ENCODE results near the gene CNNM4. TPM values are rescaled to one million over a fixed set of nuclear protein-coding genes. Genes with fewer than 3 reads are reported as not detected.

CNNM4 gene
- total RNA-seq, 1 donor from 2014 or later = 8.3 TPM

- H3K27ac ChIP-seq = no peak overlapping the region
- H3K36me3 ChIP-seq = peaks cover 0 to 26% of the 10 kb centered on the region in 2 donors
These were observed 46.4 kb downstream of the CNNM4 start for GRCh38 chr2:96807127-96807471.

GRCh38 chr2:96808176-96808837, 47.6 kb downstream of the CNNM4 start:
- TF ChIP-seq POLR2AphosphoS5 (IDR thresholded peaks at IDR 0.05; ENCODE audit: insufficient read depth in 1 of 2, low read depth in 1 of 2) = no peak
- TF ChIP-seq CTCF (IDR thresholded peaks at IDR 0.05) = no peak
- TF ChIP-seq POLR2A (IDR thresholded peaks at IDR 0.05) = no peak
- intact Hi-C loops (cut with DNase I) = no loop called here
- Histone ChIP-seq H3K27ac (no peak overlapping the region), H3K4me3 (no peak overlapping the region), H3K9me3 (no peaks in the 10 kb centered on the region), H3K27me3 (no peaks in the 10 kb centered on the region), H3K36me3 (peaks cover 0 to 17% of the 10 kb centered on the region in 2 donors), H3K4me1 (peaks cover 13% of the 10 kb centered on the region)
- DNase-seq (ENCODE audit: extremely low spot score in 2 of 2) = no peak

More at GRCh38 chr2:96807127-96807471, 46.4 kb downstream of the CNNM4 start:
- no peak overlapping the region for H3K4me3 ChIP-seq
- TF ChIP-seq POLR2AphosphoS5 (IDR thresholded peaks at IDR 0.05; ENCODE audit: insufficient read depth in 1 of 2, low read depth in 1 of 2) (no peak), POLR2A (IDR thresholded peaks at IDR 0.05) (no peak), CTCF (IDR thresholded peaks at IDR 0.05) (no peak)
- intact Hi-C loops (cut with DNase I) = no loop called here
- DNase-seq (ENCODE audit: extremely low spot score in 2 of 2) = no peak
- H3K9me3 ChIP-seq = no peaks in the 10 kb centered on the region
- no peaks in the 10 kb centered on the region for H3K27me3 ChIP-seq
- H3K4me1 ChIP-seq = peaks cover 7% of the 10 kb centered on the region

DNA sequence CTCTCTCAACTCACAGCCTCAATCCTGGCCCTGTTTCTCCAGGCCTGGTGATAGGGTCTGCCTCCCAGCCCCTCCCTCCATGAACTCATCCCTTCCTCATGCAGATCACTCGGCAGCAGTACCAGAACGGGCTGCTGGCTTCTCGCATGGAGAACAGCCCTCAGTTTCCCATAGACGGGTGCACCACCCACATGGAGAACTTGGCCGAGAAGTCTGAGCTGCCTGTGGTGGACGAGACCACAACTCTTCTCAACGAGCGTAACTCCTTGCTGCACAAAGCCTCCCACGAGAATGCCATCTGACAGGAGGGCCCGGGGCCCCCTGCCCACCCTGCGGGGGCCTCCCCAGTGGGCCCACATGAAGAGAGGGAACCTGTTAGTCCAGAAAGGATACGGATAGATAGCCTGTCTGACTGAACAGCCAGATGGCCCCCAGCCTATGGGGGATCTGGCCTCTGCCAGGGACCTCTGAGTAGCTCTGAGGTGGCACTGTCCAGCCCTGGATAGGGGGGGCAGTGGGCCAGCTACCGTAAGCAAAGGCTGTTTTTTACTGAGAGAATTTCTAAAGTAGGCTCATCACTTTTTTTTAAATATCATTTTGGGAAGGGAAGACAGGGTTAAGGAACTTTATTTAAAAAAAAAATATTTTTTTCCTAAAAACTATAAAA, 48.6 kb downstream of the CNNM4 start:
- TF ChIP-seq CTCF (IDR thresholded peaks at IDR 0.05) (no peak), POLR2A (IDR thresholded peaks at IDR 0.05) (no peak), POLR2AphosphoS5 (IDR thresholded peaks at IDR 0.05; ENCODE audit: insufficient read depth in 1 of 2, low read depth in 1 of 2) (no peak)
- H3K27ac ChIP-seq = no peak overlapping the region
- H3K4me1 ChIP-seq = peaks cover 13% of the 10 kb centered on the region
- intact Hi-C loops (cut with DNase I) = no loop called here
- H3K27me3 ChIP-seq = no peaks in the 10 kb centered on the region
- no peak overlapping the region for H3K4me3 ChIP-seq
- peaks cover 0 to 17% of the 10 kb centered on the region in 2 donors for H3K36me3 ChIP-seq
- H3K9me3 ChIP-seq = no peaks in the 10 kb centered on the region
- DNase-seq (ENCODE audit: extremely low spot score in 2 of 2) = no peak

DNA sequence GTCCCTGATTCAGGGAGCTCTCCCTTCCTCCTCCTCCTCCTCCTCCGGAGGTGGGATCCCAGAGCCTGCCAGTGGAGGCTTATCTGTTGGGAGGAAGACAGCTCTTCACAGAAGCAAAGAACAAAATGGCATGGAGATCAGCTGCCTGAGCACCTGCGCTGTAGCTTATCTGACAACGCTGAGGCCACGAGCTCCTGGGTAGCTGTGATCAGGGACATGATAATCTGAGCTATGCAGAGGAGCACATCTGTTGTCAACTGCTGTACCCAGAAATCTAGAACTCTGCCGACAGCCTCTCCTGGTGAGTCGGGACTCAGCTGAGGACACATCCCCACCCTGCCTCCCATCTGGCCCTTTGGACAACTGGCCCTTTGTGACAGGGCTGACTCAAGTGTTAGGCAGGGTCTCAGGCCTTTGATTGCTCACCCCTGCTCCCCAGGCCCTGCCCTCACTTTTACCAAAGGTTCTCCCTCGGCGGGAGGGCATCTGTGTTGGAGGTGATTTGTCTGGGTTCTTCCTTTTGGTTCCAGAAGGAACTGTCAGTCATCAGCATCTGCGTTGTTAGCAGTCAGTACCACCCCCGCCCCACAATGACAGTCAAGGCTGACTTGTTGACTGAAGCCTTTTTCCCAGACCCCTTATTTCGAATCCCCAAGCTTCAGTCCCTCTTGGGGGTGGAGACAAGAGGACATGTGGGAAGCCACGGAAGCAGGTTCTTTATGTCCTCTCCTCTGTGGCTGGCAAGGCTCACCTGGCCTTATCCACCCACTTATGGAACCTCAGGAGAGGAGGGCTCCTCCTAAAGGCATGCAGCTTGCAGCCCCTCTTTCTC, 49.5 kb downstream of the CNNM4 start:
- intact Hi-C loops (cut with DNase I) = no loop called here
- DNase-seq (ENCODE audit: extremely low spot score in 2 of 2) = no peak
- H3K9me3 ChIP-seq = no peaks in the 10 kb centered on the region

More for the DNA sequence above, 49.5 kb downstream of the CNNM4 start:
- peaks cover 16% of the 10 kb centered on the region for H3K4me1 ChIP-seq
- H3K27ac ChIP-seq = no peak overlapping the region
- H3K36me3 ChIP-seq = peaks cover 0 to 17% of the 10 kb centered on the region in 2 donors
- no peak overlapping the region for H3K4me3 ChIP-seq
- TF ChIP-seq CTCF (IDR thresholded peaks at IDR 0.05) (no peak), POLR2A (IDR thresholded peaks at IDR 0.05) (no peak), POLR2AphosphoS5 (IDR thresholded peaks at IDR 0.05; ENCODE audit: insufficient read depth in 1 of 2, low read depth in 1 of 2) (no peak)
- H3K27me3 ChIP-seq = no peaks in the 10 kb centered on the region
